Liver (tissue), 9 donors: ENCODE data around the gene ATP7A. TPM values are rescaled to one million over a fixed set of nuclear protein-coding genes. Genes with fewer than 3 reads are reported as not detected.

Experiments used
- DNase-seq: peaks from one replicate; pipeline ENCODE4 v3.0.0-alpha.2; 2017; ENCODE audit warnings: low spot score
- H3K27ac ChIP-seq, 2 donors: one replicate each; pipeline ENCODE4 v1.7.0; 2013; ENCODE audit warnings: inconsistent platforms in 2 of 2, low read length in 2 of 2, control low read depth in 1 of 2, low read depth in 1 of 2, mild to moderate bottlenecking in 1 of 2
- H3K27me3 ChIP-seq, 4 donors: one replicate each; pipeline versions ENCODE4 v1.6.1 to v1.7.0; 2013; ENCODE audit warnings: low read length in 3 of 4, inconsistent platforms in 1 of 4, mild to moderate bottlenecking in 1 of 4, moderate library complexity in 1 of 4; ENCODE audit not compliant: control insufficient read depth in 4 of 4, insufficient read depth in 4 of 4
- H3K36me3 ChIP-seq, 4 donors: one replicate each; pipeline versions ENCODE4 v1.6.1 to v1.7.0; 2013; ENCODE audit warnings: low read length in 3 of 4, mild to moderate bottlenecking in 3 of 4, low read depth in 1 of 4, moderate library complexity in 1 of 4; ENCODE audit not compliant: control insufficient read depth in 4 of 4, insufficient read depth in 3 of 4
- H3K4me1 ChIP-seq, 4 donors: one replicate each; pipeline versions ENCODE4 v1.6.1 to v1.7.0; 2013; ENCODE audit warnings: low read length in 3 of 4, mild to moderate bottlenecking in 3 of 4, moderate library complexity in 1 of 4; ENCODE audit not compliant: control insufficient read depth in 4 of 4, insufficient read depth in 4 of 4
- H3K4me3 ChIP-seq, 3 donors: one replicate each; pipeline versions ENCODE4 v1.6.1 to v1.7.0; 2013; ENCODE audit warnings: low read length in 3 of 3, control low read depth in 1 of 3, low read depth in 1 of 3, mild to moderate bottlenecking in 1 of 3
- H3K9ac ChIP-seq, 2 donors: one replicate each; pipeline ENCODE4 v1.7.0; 2013; ENCODE audit warnings: low read length in 2 of 2, mild to moderate bottlenecking in 2 of 2, moderate library complexity in 2 of 2, control low read depth in 1 of 2, low read depth in 1 of 2
- H3K9me3 ChIP-seq, 4 donors: one replicate each; pipeline versions ENCODE4 v1.6.1 to v1.7.0; 2013; ENCODE audit warnings: low read length in 3 of 4; ENCODE audit not compliant: control insufficient read depth in 4 of 4
- ATF3 ChIP-seq: IDR thresholded peaks from 2 replicates; pipeline ENCODE4 v1.6.1; 2016; ENCODE audit warnings: antibody characterized with exemption
- CTCF ChIP-seq: fragments of 150-350 bp; IDR thresholded peaks from 2 replicates; pipeline ENCODE4 v1.5.1; 2017; ENCODE audit warnings: improper control_type of control experiment, low read depth, low read length; ENCODE audit not compliant: missing input control
- EGR1 ChIP-seq, 2 donors: IDR thresholded peaks; 2 replicates each; pipeline ENCODE4 v1.6.1; 2016 to 2018; ENCODE audit warnings: antibody characterized with exemption in 2 of 2, low read depth in 2 of 2
- FOXA1 ChIP-seq: IDR thresholded peaks from 2 replicates; pipeline ENCODE4 v1.6.1; 2016; ENCODE audit warnings: antibody characterized with exemption
- FOXA2 ChIP-seq: IDR thresholded peaks from 2 replicates; pipeline ENCODE4 v1.6.1; 2016; ENCODE audit warnings: antibody characterized with exemption
- GABPA ChIP-seq, 2 donors: IDR thresholded peaks in 1 of 2; conservative IDR thresholded peaks in 1 of 2; 2 replicates each; pipeline ENCODE4 v1.6.1; 2016; ENCODE audit warnings: antibody characterized with exemption in 2 of 2, mild to moderate bottlenecking in 1 of 2, moderate library complexity in 1 of 2
- HNF4A ChIP-seq, 2 donors: conservative IDR thresholded peaks; 2 replicates each; pipeline ENCODE4 v1.6.1; 2016; ENCODE audit warnings: antibody characterized with exemption in 2 of 2, mild to moderate bottlenecking in 2 of 2
- HNF4G ChIP-seq: IDR thresholded peaks from 2 replicates; pipeline ENCODE4 v1.6.1; 2016; ENCODE audit warnings: antibody characterized with exemption
- JUND ChIP-seq, 2 donors: IDR thresholded peaks; 2 replicates each; pipeline ENCODE4 v1.6.1; 2016; ENCODE audit warnings: antibody characterized with exemption in 2 of 2
- MAX ChIP-seq: IDR thresholded peaks from 2 replicates; pipeline ENCODE4 v1.6.1; 2016; ENCODE audit warnings: antibody characterized with exemption
- NR2F2 ChIP-seq: IDR thresholded peaks from 2 replicates; pipeline ENCODE4 v1.6.1; 2016; ENCODE audit warnings: antibody characterized with exemption
- RAD21 ChIP-seq, 2 donors: IDR thresholded peaks; 2 replicates each; pipeline ENCODE4 v1.6.1; 2016; ENCODE audit warnings: antibody characterized with exemption in 2 of 2, mild to moderate bottlenecking in 2 of 2
- REST ChIP-seq: IDR thresholded peaks from 2 replicates; pipeline ENCODE4 v1.6.1; 2016; ENCODE audit warnings: antibody characterized with exemption, mild to moderate bottlenecking
- RXRA ChIP-seq, 2 donors: IDR thresholded peaks; 2 replicates each; pipeline ENCODE4 v1.6.1; 2017 to 2018; ENCODE audit warnings: antibody characterized with exemption in 2 of 2, mild to moderate bottlenecking in 1 of 2
- SP1 ChIP-seq: IDR thresholded peaks from 2 replicates; pipeline ENCODE4 v1.6.1; 2018; ENCODE audit warnings: antibody characterized with exemption, mild to moderate bottlenecking
- TAF1 ChIP-seq: conservative IDR thresholded peaks from 2 replicates; pipeline ENCODE4 v1.6.1; 2016; ENCODE audit warnings: antibody characterized with exemption, mild to moderate bottlenecking
- YY1 ChIP-seq: IDR thresholded peaks from 2 replicates; pipeline ENCODE4 v1.6.1; 2016; ENCODE audit warnings: antibody characterized with exemption, mild to moderate bottlenecking
- ZBTB33 ChIP-seq: IDR thresholded peaks from 2 replicates; pipeline ENCODE4 v1.6.1; 2016; ENCODE audit warnings: antibody characterized with exemption
- WGBS: extraction: QIAGEN DNeasy Blood & Tissue Kit; methylation state at CpG from one replicate; pipeline ENCODE4 v1.1.7; 2013; 5-methylcytosine and 5-hydroxymethylcytosine counted together
- polyA plus RNA-seq, 2 donors: library from polyadenylated mRNA; stranded (reverse) in 1 of 2; unstranded in 1 of 2; fragments of 200-250 nt in 1 of 2; fragments of >200 nt in 1 of 2; fragmentation: Nextera tagmentation in 1 of 2; extraction: Ambion mirVana in 1 of 2; gene quantifications; one replicate each; pipeline versions ENCODE4 v1.2.1 to v1.2.3, GENCODE V29; 2013 to 2015
- total RNA-seq, 2 donors: library from RNA; depleted of rRNA; stranded (reverse); fragments of >200 nt; gene quantifications; one replicate each; pipeline ENCODE4 v1.2.3, GENCODE V29; 2014
- donor health status: healthy.
- donor health status: healthy.
- donor health status: healthy.
- donor health status: healthy.
- donor health status: healthy.

Gene ATP7A
- total and polyA plus RNA-seq, 4 donors, result 0.75 to 15.3 (median 3.0) TPM

- no peak for TF ChIP-seq EGR1 (IDR thresholded peaks at IDR 0.05; ENCODE audit: low read depth in 2 of 2)
- TF ChIP-seq TAF1, result no peak
- no peak for TF ChIP-seq FOXA2
- TF ChIP-seq RXRA (IDR thresholded peaks at IDR 0.05), result no peak
- TF ChIP-seq RAD21 (IDR thresholded peaks at IDR 0.05), result no peak
- no peak for TF ChIP-seq NR2F2
- no peak for TF ChIP-seq ATF3
- H3K4me3 ChIP-seq, result no peak overlapping the region
These were observed 51.8 kb downstream of the ATP7A start for GRCh38 chrX:77962068-77962902.

GRCh38 chrX:77966361-77966760, 55.9 kb downstream of the ATP7A start:
- TF ChIP-seq NR2F2, result no peak
- TF ChIP-seq HNF4G, result no peak
- TF ChIP-seq YY1, result no peak
- no peak for TF ChIP-seq REST
- no peak overlapping the region for H3K4me3 ChIP-seq
- no peaks in the 10 kb centered on the region for H3K36me3 ChIP-seq
- no peak overlapping the region for H3K27ac ChIP-seq
- 97% methylated on average over 3 of the region's 3 CpGs for WGBS
- H3K9me3 ChIP-seq, result no peaks in the 10 kb centered on the region
- DNase-seq, result no peak
- no peaks in the 10 kb centered on the region for H3K27me3 ChIP-seq
- H3K9ac ChIP-seq, result no peak overlapping the region
- no peaks in the 10 kb centered on the region for H3K4me1 ChIP-seq

More at GRCh38 chrX:77962068-77962902, 51.8 kb downstream of the ATP7A start:
- Histone ChIP-seq H3K27me3 (no peaks in the 10 kb centered on the region), H3K9me3 (no peaks in the 10 kb centered on the region), H3K36me3 (no peaks in the 10 kb centered on the region), H3K27ac (no peak overlapping the region), H3K9ac (no peak overlapping the region), H3K4me1 (no peaks in the 10 kb centered on the region)
- DNase-seq, result no peak
- WGBS, result 88% methylated on average over 13 of the region's 13 CpGs

- DNase-seq, result no peak
- 95% methylated on average over 1 of the region's 1 CpG for WGBS
- Histone ChIP-seq H3K27me3 (no peaks in the 10 kb centered on the region), H3K9ac (no peak overlapping the region), H3K27ac (no peak overlapping the region), H3K36me3 (no peaks in the 10 kb centered on the region), H3K9me3 (no peaks in the 10 kb centered on the region), H3K4me3 (no peak overlapping the region), H3K4me1 (no peaks in the 10 kb centered on the region)
- TF ChIP-seq FOXA1, result no peak
- TF ChIP-seq NR2F2, result no peak
- no peak for TF ChIP-seq ATF3
- TF ChIP-seq HNF4A (conservative IDR thresholded peaks at IDR 0.05), result no peak
- no peak for TF ChIP-seq GABPA (IDR thresholded peaks at IDR 0.05 in 1 of 2, conservative IDR thresholded peaks at IDR 0.05 in 1 of 2)
- no peak for TF ChIP-seq JUND (IDR thresholded peaks at IDR 0.05)
- no peak for TF ChIP-seq FOXA2
- TF ChIP-seq TAF1, result no peak
- TF ChIP-seq RXRA (IDR thresholded peaks at IDR 0.05), result no peak
- TF ChIP-seq YY1, result no peak
- TF ChIP-seq RAD21 (IDR thresholded peaks at IDR 0.05), result no peak
- no peak for TF ChIP-seq HNF4G
- TF ChIP-seq MAX, result no peak
- TF ChIP-seq CTCF, result no peak
- no peak for TF ChIP-seq EGR1 (IDR thresholded peaks at IDR 0.05; ENCODE audit: low read depth in 2 of 2)
- TF ChIP-seq SP1, result no peak
- TF ChIP-seq ZBTB33, result no peak
These were observed 57.1 kb downstream of the ATP7A start for GRCh38 chrX:77967631-77968030.
